HPDE6-E6E7 (cell line): ENCODE data around the gene EPN3.

Experiments
- DNase-seq: peaks from one replicate; pipeline ENCODE4 v3.0.0; 2011; ENCODE audit warnings: missing footprints; ENCODE audit errors: extremely low spot score

Gene EPN3

GRCh38 chr17:50508573-50509460, 23.7 kb upstream of the EPN3 start:
- no peak for DNase-seq

- peak; percentile 52 for DNase-seq
Measured at GRCh38 chr17:50511058-50511457, 21.5 kb upstream of the EPN3 start.

- no peak for DNase-seq
Measured at GRCh38 chr17:50513495-50513894, 19.0 kb upstream of the EPN3 start.

GRCh38 chr17:50514388-50514787, 18.1 kb upstream of the EPN3 start:
- no peak for DNase-seq

- no peak for DNase-seq
Measured at GRCh38 chr17:50514936-50515702, 17.4 kb upstream of the EPN3 start.

- DNase-seq = no peak
Measured at GRCh38 chr17:50517011-50517410, 15.5 kb upstream of the EPN3 start.

- no peak for DNase-seq
Measured at GRCh38 chr17:50517504-50518383, 14.8 kb upstream of the EPN3 start.

- no peak for DNase-seq
Measured at GRCh38 chr17:50518384-50519023, 14.0 kb upstream of the EPN3 start.

GRCh38 chr17:50519141-50519834, 13.2 kb upstream of the EPN3 start:
- no peak for DNase-seq

GRCh38 chr17:50520483-50520882, 12.1 kb upstream of the EPN3 start:
- no peak for DNase-seq

- no peak for DNase-seq
Measured at GRCh38 chr17:50521514-50521913, 11.0 kb upstream of the EPN3 start.

GRCh38 chr17:50522766-50523165, 9.8 kb upstream of the EPN3 start:
- no peak for DNase-seq

- DNase-seq = no peak
Measured at GRCh38 chr17:50523208-50523607, 9.3 kb upstream of the EPN3 start.

GRCh38 chr17:50524838-50525237, 7.7 kb upstream of the EPN3 start:
- DNase-seq = no peak

- DNase-seq = no peak
Measured at GRCh38 chr17:50527155-50527762, 5.3 kb upstream of the EPN3 start.

GRCh38 chr17:50527949-50528474, 4.5 kb upstream of the EPN3 start:
- no peak for DNase-seq

GRCh38 chr17:50529849-50530248, 2.7 kb upstream of the EPN3 start:
- DNase-seq = no peak

GRCh38 chr17:50531428-50532025, 1.0 kb upstream of the EPN3 start:
- DNase-seq = no peak

- DNase-seq = no peak
Measured at GRCh38 chr17:50533185-50533584, 650 bp downstream of the EPN3 start.

- no peak for DNase-seq
Measured at GRCh38 chr17:50533720-50534148, 1.2 kb downstream of the EPN3 start.
